ENCODE results near the gene CLDN10. TPM values are rescaled to one million over a fixed set of nuclear protein-coding genes. Genes with fewer than 3 reads are reported as not detected.
"Not testable (repeated sequence)": the region's sequence is repeated elsewhere in the genome, so short reads cannot be mapped to it uniquely, and the experiment has no call there.

Gene CLDN10
- not detected for total RNA-seq

DNA sequence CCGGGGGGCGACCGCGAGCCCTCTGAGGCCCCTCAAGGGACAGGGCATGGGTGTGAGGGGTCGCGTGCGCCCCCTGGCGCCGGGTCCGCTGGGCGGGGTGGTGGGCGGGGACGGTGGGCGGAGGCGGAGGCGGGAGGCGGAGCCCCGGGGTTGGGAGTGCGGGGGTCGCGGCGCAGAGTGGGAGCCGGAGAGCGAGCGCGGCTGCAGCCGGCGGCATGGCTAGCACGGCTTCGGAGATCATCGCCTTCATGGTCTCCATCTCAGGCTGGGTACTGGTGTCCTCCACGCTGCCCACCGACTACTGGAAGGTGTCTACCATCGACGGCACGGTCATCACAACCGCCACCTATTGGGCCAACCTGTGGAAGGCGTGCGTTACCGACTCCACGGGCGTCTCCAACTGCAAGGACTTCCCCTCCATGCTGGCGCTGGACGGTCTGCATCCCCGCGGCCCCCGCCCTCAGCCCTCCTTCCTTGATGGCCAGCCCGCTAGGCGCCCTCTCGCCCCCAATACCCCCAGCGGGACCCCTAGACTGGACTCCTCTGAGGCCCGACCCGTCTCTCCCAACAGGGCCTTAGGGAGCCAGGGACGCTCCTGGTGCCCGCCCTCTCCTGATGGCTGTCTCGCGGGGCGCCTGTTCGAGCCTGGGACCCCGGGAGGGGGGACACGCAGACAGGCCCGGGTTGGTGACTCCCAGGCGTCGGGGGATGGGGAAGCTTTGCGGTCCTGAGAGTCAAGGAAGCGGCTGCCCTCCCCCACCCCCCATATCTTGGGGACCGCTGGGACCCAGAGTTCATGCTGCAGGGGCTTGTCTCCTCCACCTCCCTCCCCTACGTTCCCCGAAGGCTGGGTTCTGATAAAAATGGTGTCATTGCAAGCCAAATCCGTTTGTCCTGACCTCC is at the start of gene CLDN10:
Gene CLDN10 (plus strand): TSS at position 182 of the 903 bp plus-strand sequence. CDS start 34 bp downstream, at position 216.
- no peaks in the 10 kb centered on the region for H3K36me3 Mint-ChIP-seq (ENCODE audit: low read depth)
- ChIA-PET CTCF (no interaction called here), POLR2A (no interaction called here)
- H3K27ac Mint-ChIP-seq: no peak within 1 kb of the TSS
- H3K9me3 Mint-ChIP-seq: no peaks in the 10 kb centered on the region
- no peak for DNase-seq
- H3K27me3 Mint-ChIP-seq: peaks cover 56% of the 10 kb centered on the region
- peaks cover 11% of the 10 kb centered on the region for H3K4me1 Mint-ChIP-seq
- no peak within 1 kb of the TSS for H3K4me3 Mint-ChIP-seq

DNA sequence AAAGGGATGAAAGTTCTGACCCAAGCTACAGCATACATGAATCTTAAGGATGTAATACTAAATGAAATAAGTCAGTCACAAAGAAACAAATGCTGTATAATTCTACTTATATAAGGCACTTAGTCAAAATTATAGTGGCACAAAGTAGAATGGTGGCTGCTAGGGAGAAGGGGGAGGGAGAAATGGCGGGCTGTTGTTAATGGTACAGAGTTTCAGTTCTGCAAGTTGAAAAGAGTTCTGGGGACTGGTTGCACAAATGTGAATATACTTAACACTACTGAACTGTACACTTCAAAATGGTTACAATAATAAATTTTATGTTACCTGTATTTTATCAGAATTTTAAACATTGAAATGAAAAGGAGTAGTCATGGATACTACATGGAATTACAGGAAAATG is 48.9 kb upstream of the CLDN10 start:
- ChIA-PET CTCF (no interaction called here), POLR2A (no interaction called here)

DNA sequence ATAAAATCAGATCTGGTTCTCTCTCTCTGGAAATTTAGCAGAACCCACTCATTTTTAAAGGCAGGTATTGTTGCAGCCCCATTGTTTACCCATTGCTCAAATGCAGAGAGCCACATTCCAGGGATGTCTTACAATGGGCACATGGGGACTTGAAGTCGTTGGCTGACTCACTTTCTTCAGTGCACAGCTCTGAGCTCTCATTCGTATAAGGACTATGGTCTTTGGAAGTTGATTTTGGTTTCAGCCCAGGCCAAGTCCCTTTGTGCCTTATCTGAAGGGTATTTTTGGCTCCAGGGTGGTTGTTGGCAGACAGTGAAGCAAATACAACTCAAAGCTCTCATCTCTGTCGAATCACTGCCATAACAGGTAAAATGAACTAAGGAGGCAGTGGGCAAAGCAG is 47.3 kb upstream of the CLDN10 start:
- Mint-ChIP-seq H3K4me1 (no peaks in the 10 kb centered on the region), H3K27ac (no peak overlapping the region), H3K4me3 (no peak overlapping the region), H3K9me3 (no peaks in the 10 kb centered on the region), H3K27me3 (peaks cover 5% of the 10 kb centered on the region), H3K36me3 (ENCODE audit: low read depth) (no peaks in the 10 kb centered on the region)
- ChIA-PET POLR2A (no interaction called here), CTCF (interaction anchor here (0.7 kb wide), 1 partner anchor 9 kb away, joined by 3 read pairs; no protein-coding TSS in a partner anchor)
- DNase-seq: no peak

More for the DNA sequence above, 48.9 kb upstream of the CLDN10 start:
- DNase-seq: no peak
- H3K27me3 Mint-ChIP-seq: peaks cover 8% of the 10 kb centered on the region
- H3K36me3 Mint-ChIP-seq (ENCODE audit: low read depth): no peaks in the 10 kb centered on the region
- H3K4me1 Mint-ChIP-seq: no peaks in the 10 kb centered on the region
- H3K9me3 Mint-ChIP-seq: no peaks in the 10 kb centered on the region
- H3K27ac Mint-ChIP-seq: no peak overlapping the region
- H3K4me3 Mint-ChIP-seq: no peak overlapping the region

DNA sequence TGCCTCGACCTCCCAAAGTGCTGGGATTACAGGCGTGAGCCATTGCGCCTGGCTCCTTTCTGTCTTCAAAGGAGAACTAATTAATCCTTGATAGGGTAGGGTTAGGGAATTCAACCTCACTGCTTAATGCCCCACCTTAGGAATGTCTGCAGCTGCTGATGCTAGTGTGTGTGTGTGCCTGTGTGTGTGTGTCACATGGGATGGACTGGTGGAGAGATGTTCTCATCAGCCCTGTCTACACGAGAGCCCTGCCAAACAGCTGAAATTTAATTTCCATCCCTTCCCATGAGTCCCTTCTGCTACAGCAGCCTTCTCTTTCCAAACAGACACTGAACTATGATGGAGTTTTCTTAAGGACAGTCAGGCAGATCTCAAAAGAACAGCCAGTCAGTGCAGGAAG is 46.5 kb upstream of the CLDN10 start:
- no peaks in the 10 kb centered on the region for H3K36me3 Mint-ChIP-seq (ENCODE audit: low read depth)
- H3K27me3 Mint-ChIP-seq: no peaks in the 10 kb centered on the region
- H3K4me3 Mint-ChIP-seq: no peak overlapping the region
- CTCF ChIA-PET: no interaction called here
- H3K4me1 Mint-ChIP-seq: no peaks in the 10 kb centered on the region
- no peaks in the 10 kb centered on the region for H3K9me3 Mint-ChIP-seq
- no peak overlapping the region for H3K27ac Mint-ChIP-seq
- DNase-seq: no peak
- POLR2A ChIA-PET: no interaction called here

- Mint-ChIP-seq H3K4me1 (no peaks in the 10 kb centered on the region), H3K9me3 (no peaks in the 10 kb centered on the region), H3K4me3 (no peak overlapping the region), H3K36me3 (ENCODE audit: low read depth) (no peaks in the 10 kb centered on the region), H3K27me3 (peaks cover 1% of the 10 kb centered on the region), H3K27ac (no peak overlapping the region)
- ChIA-PET POLR2A (no interaction called here), CTCF (no interaction called here)
- no peak for DNase-seq
These were observed 44.5 kb upstream of the CLDN10 start for GRCh38 chr13:95507991-95508390.

DNA sequence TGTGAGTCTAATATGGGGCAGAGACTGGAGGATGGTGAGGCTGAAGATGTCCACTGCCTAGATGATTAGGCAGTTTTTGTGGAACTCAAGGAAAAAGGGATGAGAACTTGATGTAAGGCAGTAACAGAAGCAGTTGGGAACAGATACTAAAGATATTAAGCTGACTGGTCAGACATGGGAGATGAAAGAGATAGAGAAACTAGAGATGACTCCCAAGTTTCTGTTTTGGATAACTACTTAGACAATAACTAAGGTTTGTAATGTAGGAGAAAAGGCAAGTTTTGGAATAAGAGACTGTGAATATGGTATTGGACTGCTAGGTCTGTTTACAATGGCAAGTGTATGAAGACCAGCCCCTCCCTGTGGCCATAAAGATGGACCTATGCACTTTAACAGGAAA is 43.5 kb upstream of the CLDN10 start:
- Mint-ChIP-seq H3K27ac (no peak overlapping the region), H3K9me3 (no peaks in the 10 kb centered on the region), H3K4me3 (no peak overlapping the region), H3K27me3 (peaks cover 1% of the 10 kb centered on the region), H3K4me1 (no peaks in the 10 kb centered on the region), H3K36me3 (ENCODE audit: low read depth) (no peaks in the 10 kb centered on the region)
- DNase-seq: no peak
- CTCF ChIA-PET: no interaction called here
- POLR2A ChIA-PET: no interaction called here

DNA sequence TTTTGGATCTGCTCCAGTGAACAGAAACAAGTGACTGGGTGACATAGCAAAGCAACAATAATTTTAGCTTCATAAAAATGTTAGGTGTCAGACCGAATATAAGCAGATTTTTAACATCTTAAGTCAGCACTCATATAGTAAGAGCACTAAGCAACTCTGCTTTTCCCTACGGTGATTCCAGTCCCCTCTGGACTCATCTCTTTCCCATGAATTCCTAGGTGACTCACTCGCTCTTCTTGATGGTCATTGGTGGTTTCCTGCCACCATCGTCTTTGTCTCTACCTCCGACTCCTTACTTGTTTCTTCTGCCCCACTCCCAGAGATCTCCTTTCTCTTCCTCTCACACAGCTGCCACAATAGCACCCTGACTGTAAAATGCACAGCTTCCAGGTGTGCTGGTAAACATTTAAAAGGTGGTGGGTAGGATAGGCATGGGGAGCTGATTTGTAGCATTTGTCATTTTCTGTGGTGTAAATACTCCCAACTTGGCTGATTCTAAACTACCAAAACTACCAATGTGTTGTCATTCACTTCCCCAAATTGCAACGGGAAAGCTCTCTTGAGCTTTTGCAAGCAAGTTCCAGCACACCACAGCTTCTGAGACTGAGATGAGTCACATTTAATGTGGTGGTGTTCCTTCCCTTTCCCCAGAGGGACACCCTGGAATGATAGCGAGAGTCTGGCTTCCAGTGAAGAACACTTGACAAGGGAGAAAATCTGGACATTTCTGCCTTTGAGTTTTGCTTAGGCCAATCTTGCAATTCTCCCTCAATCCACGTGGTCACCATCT is 42.8 kb upstream of the CLDN10 start:
- Mint-ChIP-seq H3K27me3 (peaks cover 1% of the 10 kb centered on the region), H3K36me3 (ENCODE audit: low read depth) (no peaks in the 10 kb centered on the region), H3K27ac (no peak overlapping the region), H3K9me3 (no peaks in the 10 kb centered on the region), H3K4me3 (no peak overlapping the region), H3K4me1 (no peaks in the 10 kb centered on the region)
- CTCF ChIA-PET: no interaction called here
- no peak for DNase-seq
- POLR2A ChIA-PET: no interaction called here

DNA sequence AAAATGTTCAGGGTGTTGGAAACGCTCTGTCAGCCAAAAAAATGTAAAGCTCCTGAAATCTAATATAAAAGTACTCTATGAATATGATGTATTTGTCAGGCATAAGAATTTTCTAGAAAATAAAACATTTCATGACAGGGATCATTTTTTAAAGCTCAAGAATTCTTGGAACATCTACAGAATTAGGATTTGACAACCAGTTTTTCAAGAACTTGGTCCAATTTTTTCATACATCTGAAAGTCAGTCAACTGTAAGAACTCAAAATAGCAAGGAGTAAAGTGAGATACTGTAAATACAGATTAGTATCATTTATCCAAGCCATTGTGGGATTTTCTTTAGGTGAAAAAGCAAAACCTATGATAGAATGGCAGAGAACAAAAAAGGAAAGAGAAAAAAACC is 41.6 kb upstream of the CLDN10 start:
- H3K4me3 Mint-ChIP-seq: no peak overlapping the region
- CTCF ChIA-PET: interaction anchor here (0.7 kb wide), 1 partner anchor 12 kb away, joined by 3 read pairs; no protein-coding TSS in a partner anchor
- H3K4me1 Mint-ChIP-seq: no peaks in the 10 kb centered on the region

GRCh38 chr13:95512424-95512823 is 40.1 kb upstream of the CLDN10 start:
- no peak overlapping the region for H3K27ac Mint-ChIP-seq
- no peaks in the 10 kb centered on the region for H3K9me3 Mint-ChIP-seq
- CTCF ChIA-PET: interaction anchor here (1.4 kb wide), 1 partner anchor 321 kb away, joined by 3 read pairs; no protein-coding TSS in a partner anchor
- H3K4me3 Mint-ChIP-seq: no peak overlapping the region
- H3K4me1 Mint-ChIP-seq: no peaks in the 10 kb centered on the region
- H3K36me3 Mint-ChIP-seq (ENCODE audit: low read depth): no peaks in the 10 kb centered on the region
- no peak for DNase-seq
- POLR2A ChIA-PET: no interaction called here
- H3K27me3 Mint-ChIP-seq: peaks cover 1% of the 10 kb centered on the region

More for the DNA sequence above, 41.6 kb upstream of the CLDN10 start:
- no peak overlapping the region for H3K27ac Mint-ChIP-seq
- no peaks in the 10 kb centered on the region for H3K9me3 Mint-ChIP-seq
- no peaks in the 10 kb centered on the region for H3K36me3 Mint-ChIP-seq (ENCODE audit: low read depth)
- no peak for DNase-seq
- POLR2A ChIA-PET: no interaction called here
- peaks cover 1% of the 10 kb centered on the region for H3K27me3 Mint-ChIP-seq

DNA sequence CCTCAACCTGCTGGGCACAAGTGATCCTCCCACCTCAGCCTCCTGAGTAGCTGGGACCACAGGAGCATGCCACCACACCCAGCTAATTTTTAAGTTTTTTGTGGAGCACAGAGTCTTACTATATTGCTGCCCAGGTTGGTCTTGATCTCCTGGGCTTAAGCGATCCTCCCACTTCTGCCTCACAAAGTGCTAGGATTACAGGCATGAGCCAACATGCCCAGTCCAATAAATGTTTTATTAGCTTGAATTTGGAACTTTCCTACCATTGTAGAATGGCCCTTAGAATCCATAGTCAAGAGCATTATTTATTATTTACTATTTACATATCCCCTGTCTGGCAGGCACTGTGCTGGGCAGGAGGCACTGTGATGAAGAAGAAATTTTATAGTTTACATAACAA is 39.6 kb upstream of the CLDN10 start:
- Mint-ChIP-seq H3K27me3 (peaks cover 1% of the 10 kb centered on the region), H3K9me3 (no peaks in the 10 kb centered on the region), H3K27ac (no peak overlapping the region), H3K4me1 (no peaks in the 10 kb centered on the region), H3K36me3 (ENCODE audit: low read depth) (no peaks in the 10 kb centered on the region), H3K4me3 (no peak overlapping the region)
- DNase-seq: no peak
- ChIA-PET CTCF (interaction anchor here (1.4 kb wide), 1 partner anchor 321 kb away, joined by 3 read pairs; no protein-coding TSS in a partner anchor), POLR2A (no interaction called here)

- DNase-seq; H3K9me3 Mint-ChIP-seq; H3K27ac Mint-ChIP-seq; H3K27me3 Mint-ChIP-seq; H3K4me1 Mint-ChIP-seq; H3K36me3 Mint-ChIP-seq (ENCODE audit: low read depth); POLR2A ChIA-PET; H3K4me3 Mint-ChIP-seq: not testable (repeated sequence)
- CTCF ChIA-PET: interaction anchor here (0.9 kb wide), 1 partner anchor 38 kb away, joined by 3 read pairs; no protein-coding TSS in a partner anchor
These were observed 36.9 kb upstream of the CLDN10 start for GRCh38 chr13:95515606-95516005.

DNA sequence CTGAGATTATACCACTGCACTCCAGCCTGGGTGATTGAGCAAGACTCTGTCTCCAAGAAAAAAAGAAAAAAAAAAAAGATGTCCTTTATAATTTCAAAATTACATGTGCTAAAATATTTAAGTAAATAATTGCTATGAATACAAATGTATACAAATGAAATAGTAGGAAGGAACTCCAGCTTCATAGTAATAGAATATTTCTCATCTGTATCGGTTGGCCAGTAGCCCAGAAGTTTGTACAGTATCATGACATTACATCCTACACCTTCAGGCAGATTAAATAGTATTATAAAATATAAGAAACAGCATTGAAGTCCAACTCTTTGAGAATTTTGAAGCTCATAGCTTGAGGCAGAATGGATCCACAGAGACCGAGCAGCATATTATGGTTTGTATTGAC is 36.5 kb upstream of the CLDN10 start:
- Mint-ChIP-seq H3K4me3 (no peak overlapping the region), H3K4me1 (no peaks in the 10 kb centered on the region), H3K27me3 (peaks cover 4% of the 10 kb centered on the region), H3K27ac (no peak overlapping the region), H3K36me3 (ENCODE audit: low read depth) (no peaks in the 10 kb centered on the region), H3K9me3 (no peaks in the 10 kb centered on the region)
- ChIA-PET CTCF (interaction anchor here (0.9 kb wide), 1 partner anchor 38 kb away, joined by 3 read pairs; no protein-coding TSS in a partner anchor), POLR2A (no interaction called here)
- DNase-seq: no peak

DNA sequence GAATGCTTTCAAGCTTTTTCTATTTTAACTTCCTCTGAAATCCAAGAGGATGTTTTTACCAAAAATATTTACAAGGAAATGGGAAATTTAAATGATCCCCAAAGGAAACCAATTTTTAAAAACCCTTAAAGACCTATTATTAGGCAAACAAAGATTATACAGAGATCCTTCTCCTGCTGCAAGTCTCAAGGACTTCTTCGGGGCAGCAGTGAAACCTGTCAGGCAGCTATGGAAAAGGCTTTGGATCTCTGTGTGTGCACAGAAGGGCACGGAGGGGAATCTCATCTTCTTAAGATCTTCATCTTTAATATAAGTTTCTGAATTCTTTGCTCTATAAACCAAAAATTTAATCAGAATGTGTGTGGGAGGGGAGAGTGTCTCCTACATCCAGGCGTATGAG is 36.0 kb upstream of the CLDN10 start:
- ChIA-PET CTCF (interaction anchor here (0.9 kb wide), 1 partner anchor 39 kb away, joined by 3 read pairs; no protein-coding TSS in a partner anchor), POLR2A (no interaction called here)
- no peaks in the 10 kb centered on the region for H3K36me3 Mint-ChIP-seq (ENCODE audit: low read depth)
- H3K4me1 Mint-ChIP-seq: no peaks in the 10 kb centered on the region
- H3K27ac Mint-ChIP-seq: no peak overlapping the region
- H3K4me3 Mint-ChIP-seq: no peak overlapping the region
- H3K9me3 Mint-ChIP-seq: no peaks in the 10 kb centered on the region
- peaks cover 5% of the 10 kb centered on the region for H3K27me3 Mint-ChIP-seq
- no peak for DNase-seq
